Measurements from ENCODE around the gene HIGD2A. TPM values are rescaled to one million over a fixed set of nuclear protein-coding genes. Genes with fewer than 3 reads are reported as not detected.
A peak's percentile ranks its signal among the peaks of the same experiment; 100 is the strongest.

HIGD2A gene
- total RNA-seq, 1 experiment from 2014 or later = 166 TPM

- peaks cover 85% of the 10 kb centered on the region for H3K36me3 ChIP-seq
- DNase-seq = no peak
These were observed 3.6 kb upstream of the HIGD2A start for GRCh38 chr5:176384991-176385390.

GRCh38 chr5:176386491-176386890, 2.1 kb upstream of the HIGD2A start:
- no peaks in the 10 kb centered on the region for H3K27me3 ChIP-seq
- H3K36me3 ChIP-seq = peaks cover 89% of the 10 kb centered on the region
- H3K4me3 ChIP-seq = peak overlapping the region; percentile 95
- H3K9me3 ChIP-seq = no peaks in the 10 kb centered on the region
- no peak for DNase-seq

More at GRCh38 chr5:176384991-176385390, 3.6 kb upstream of the HIGD2A start:
- no peaks in the 10 kb centered on the region for H3K27me3 ChIP-seq
- H3K4me3 ChIP-seq = no peak overlapping the region
- no peaks in the 10 kb centered on the region for H3K9me3 ChIP-seq

- Histone ChIP-seq H3K27me3 (no peaks in the 10 kb centered on the region), H3K36me3 (peaks cover 88% of the 10 kb centered on the region), H3K9me3 (no peaks in the 10 kb centered on the region), H3K4me3 (peak overlapping the region; percentile 95)
- no peak for DNase-seq
These were observed 1.1 kb upstream of the HIGD2A start for GRCh38 chr5:176387384-176387925.

- DNase-seq = no peak
- Histone ChIP-seq H3K9me3 (no peaks in the 10 kb centered on the region), H3K36me3 (peaks cover 87% of the 10 kb centered on the region), H3K4me3 (peak overlapping the region; percentile 95), H3K27me3 (no peaks in the 10 kb centered on the region)
These were observed 528 bp upstream of the HIGD2A start for GRCh38 chr5:176388003-176388443.

GRCh38 chr5:176389135-176390123, 878 bp downstream of the HIGD2A start:
- peak overlapping the region; percentile 95 for H3K4me3 ChIP-seq
- no peaks in the 10 kb centered on the region for H3K27me3 ChIP-seq
- peaks cover 86% of the 10 kb centered on the region for H3K36me3 ChIP-seq
- no peaks in the 10 kb centered on the region for H3K9me3 ChIP-seq
- no peak for DNase-seq

GRCh38 chr5:176391479-176391878, 2.9 kb downstream of the HIGD2A start:
- Histone ChIP-seq H3K9me3 (no peaks in the 10 kb centered on the region), H3K36me3 (peaks cover 71% of the 10 kb centered on the region)
- DNase-seq = no peak

GRCh38 chr5:176391999-176392398, 3.4 kb downstream of the HIGD2A start:
- Histone ChIP-seq H3K27me3 (no peaks in the 10 kb centered on the region), H3K9me3 (no peaks in the 10 kb centered on the region), H3K4me3 (no peak overlapping the region), H3K36me3 (peaks cover 66% of the 10 kb centered on the region)
- DNase-seq = no peak

More at GRCh38 chr5:176391479-176391878, 2.9 kb downstream of the HIGD2A start:
- no peak overlapping the region for H3K4me3 ChIP-seq
- H3K27me3 ChIP-seq = no peaks in the 10 kb centered on the region

GRCh38 chr5:176392526-176392925, 4.0 kb downstream of the HIGD2A start:
- no peaks in the 10 kb centered on the region for H3K27me3 ChIP-seq
- no peak for DNase-seq
- peaks cover 60% of the 10 kb centered on the region for H3K36me3 ChIP-seq
- H3K4me3 ChIP-seq = no peak overlapping the region
- no peaks in the 10 kb centered on the region for H3K9me3 ChIP-seq

- Histone ChIP-seq H3K27me3 (no peaks in the 10 kb centered on the region), H3K36me3 (peaks cover 56% of the 10 kb centered on the region), H3K4me3 (no peak overlapping the region), H3K9me3 (no peaks in the 10 kb centered on the region)
- no peak for DNase-seq
These were observed 5.5 kb downstream of the HIGD2A start for GRCh38 chr5:176394096-176394495.

- Histone ChIP-seq H3K27me3 (no peaks in the 10 kb centered on the region), H3K36me3 (peaks cover 50% of the 10 kb centered on the region), H3K9me3 (no peaks in the 10 kb centered on the region), H3K4me3 (no peak overlapping the region)
- no peak for DNase-seq
These were observed 6.5 kb downstream of the HIGD2A start for GRCh38 chr5:176394881-176395675.

- Histone ChIP-seq H3K36me3 (peaks cover 44% of the 10 kb centered on the region), H3K27me3 (no peaks in the 10 kb centered on the region), H3K4me3 (no peak overlapping the region), H3K9me3 (no peaks in the 10 kb centered on the region)
- DNase-seq = no peak
These were observed 7.8 kb downstream of the HIGD2A start for GRCh38 chr5:176396330-176396729.

- peaks cover 43% of the 10 kb centered on the region for H3K36me3 ChIP-seq
- H3K9me3 ChIP-seq = no peaks in the 10 kb centered on the region
- H3K27me3 ChIP-seq = no peaks in the 10 kb centered on the region
- no peak for DNase-seq
- no peak overlapping the region for H3K4me3 ChIP-seq
These were observed 9.3 kb downstream of the HIGD2A start for GRCh38 chr5:176397736-176398420.

- H3K36me3 ChIP-seq = peaks cover 36% of the 10 kb centered on the region
- no peaks in the 10 kb centered on the region for H3K9me3 ChIP-seq
- DNase-seq = peak; percentile 64
- no peak overlapping the region for H3K4me3 ChIP-seq
- H3K27me3 ChIP-seq = no peaks in the 10 kb centered on the region
These were observed 12.0 kb downstream of the HIGD2A start for GRCh38 chr5:176400382-176401156.

- H3K36me3 ChIP-seq = peaks cover 41% of the 10 kb centered on the region
- no peak for DNase-seq
- H3K27me3 ChIP-seq = no peaks in the 10 kb centered on the region
- H3K4me3 ChIP-seq = no peak overlapping the region
- H3K9me3 ChIP-seq = no peaks in the 10 kb centered on the region
These were observed 13.0 kb downstream of the HIGD2A start for GRCh38 chr5:176401281-176402205.

Data from MG63 (cell line).